ENCODE data around the gene CCDC33. TPM values are rescaled to one million over a fixed set of nuclear protein-coding genes. Genes with fewer than 3 reads are reported as not detected.

The CCDC33 gene
- total and polyA plus RNA-seq, 7 donors: 0.01 to 0.03 TPM; not detected in 5

- 71 to 89% (median 85%) methylated on average over 6 of the region's 6 CpGs for WGBS, 3 donors
- TF ChIP-seq CTCF (IDR thresholded peaks at IDR 0.05): no peak
- no peaks in the 10 kb centered on the region for H3K9me3 ChIP-seq
- no peaks in the 10 kb centered on the region for H3K36me3 ChIP-seq (ENCODE audit: insufficient read depth in 1 of 2, low read depth in 1 of 2)
- H3K4me3 ChIP-seq: no peak overlapping the region
- no peak overlapping the region for H3K27ac ChIP-seq
- ATAC-seq (no peak), DNase-seq (no peak)
- no peaks in the 10 kb centered on the region for H3K4me1 ChIP-seq
- H3K27me3 ChIP-seq (ENCODE audit: insufficient read depth in 3 of 3, low read length in 2 of 3): peaks cover 0 to 2% (median 0%) of the 10 kb centered on the region in 3 donors
- intact Hi-C loops (cut with DNase I): no loop called here
Observed at GRCh38 chr15:74193905-74194304, 42.2 kb upstream of the CCDC33 start.

- Histone ChIP-seq H3K27ac (no peak overlapping the region), H3K9me3 (no peaks in the 10 kb centered on the region), H3K36me3 (ENCODE audit: insufficient read depth in 1 of 2, low read depth in 1 of 2) (no peaks in the 10 kb centered on the region), H3K4me3 (no peak overlapping the region), H3K4me1 (no peaks in the 10 kb centered on the region), H3K27me3 (ENCODE audit: insufficient read depth in 3 of 3, low read length in 2 of 3) (peaks cover 0 to 2% (median 0%) of the 10 kb centered on the region in 3 donors)
- intact Hi-C loops (cut with DNase I): no loop called here
- ATAC-seq (no peak), DNase-seq (no peak)
- no peak for TF ChIP-seq CTCF (IDR thresholded peaks at IDR 0.05)
- WGBS, 3 donors: 92 to 93% (median 92%) methylated on average over 12 to 13 of the region's 13 CpGs
Observed at GRCh38 chr15:74194572-74195559, 41.3 kb upstream of the CCDC33 start.

- no peak for ATAC-seq
- Histone ChIP-seq H3K4me1 (peaks cover 2% of the 10 kb centered on the region), H3K9me3 (no peaks in the 10 kb centered on the region), H3K4me3 (no peak overlapping the region), H3K36me3 (ENCODE audit: insufficient read depth in 1 of 2, low read depth in 1 of 2) (no peaks in the 10 kb centered on the region), H3K27ac (no peak overlapping the region), H3K27me3 (ENCODE audit: insufficient read depth in 3 of 3, low read length in 2 of 3) (peaks cover 0 to 2% (median 0%) of the 10 kb centered on the region in 3 donors)
- whole genome bisulfite sequencing, 3 donors: 25 to 32% (median 25%) methylated on average over 7 of the region's 7 CpGs
- no peak for TF ChIP-seq CTCF (IDR thresholded peaks at IDR 0.05)
- no peak for DNase-seq
- intact Hi-C loops (cut with DNase I): no loop called here
Observed at GRCh38 chr15:74196175-74196574, 40.0 kb upstream of the CCDC33 start.

GRCh38 chr15:74197176-74197965 is 38.8 kb upstream of the CCDC33 start:
- no peak for ATAC-seq
- Histone ChIP-seq H3K4me1 (peaks cover 2% of the 10 kb centered on the region), H3K4me3 (no peak overlapping the region), H3K9me3 (no peaks in the 10 kb centered on the region), H3K36me3 (ENCODE audit: insufficient read depth in 1 of 2, low read depth in 1 of 2) (no peaks in the 10 kb centered on the region), H3K27me3 (ENCODE audit: insufficient read depth in 3 of 3, low read length in 2 of 3) (peaks cover 0 to 6% (median 2%) of the 10 kb centered on the region in 3 donors), H3K27ac (no peak overlapping the region)
- DNase-seq: no peak
- no peak for TF ChIP-seq CTCF (IDR thresholded peaks at IDR 0.05)
- 95 to 96% (median 95%) methylated on average over 9 of the region's 9 CpGs for WGBS, 3 donors
- intact Hi-C loops (cut with DNase I): no loop called here
